Activated T-cell treated with anti-CD3 and anti-CD28 coated beads, Interleukin-2, amount 50 U/mL, for 72 hours (primary cell): ENCODE measurements around the gene PAX7. TPM values are rescaled to one million over a fixed set of nuclear protein-coding genes. Genes with fewer than 3 reads are reported as not detected.
"Not testable (repeated sequence)": the region's sequence is repeated elsewhere in the genome, so short reads cannot be mapped to it uniquely, and the experiment has no call there.

Experiments
- ATAC-seq, 2 donors: fragments of 150-1000 bp; cut with Tn5 transposase; replicated peaks in 1 of 2; 2 replicates each; pipeline ENCODE4 v1.10.0; 2021; ENCODE audit warnings: moderate library complexity in 2 of 2, mild to moderate bottlenecking in 1 of 2
- DNase-seq, 2 donors: peaks; one replicate each; pipeline ENCODE4 v3.0.0; 2021 to 2022; ENCODE audit warnings: mixed read lengths in 1 of 2
- H3K27ac Mint-ChIP-seq: one replicate; pipeline ENCODE4 v1.8.0; 2022; ENCODE audit warnings: mild to moderate bottlenecking, moderate library complexity, mixed read lengths
- H3K27me3 Mint-ChIP-seq: one replicate; pipeline ENCODE4 v1.8.0; 2022; ENCODE audit warnings: low read depth, mixed read lengths
- H3K36me3 Mint-ChIP-seq, 2 donors: one replicate each; pipeline ENCODE4 v1.8.0; 2022; ENCODE audit warnings: mixed read lengths in 2 of 2, mild to moderate bottlenecking in 1 of 2; ENCODE audit not compliant: insufficient read depth in 2 of 2
- H3K4me1 Mint-ChIP-seq: one replicate; pipeline ENCODE4 v1.8.0; 2022; ENCODE audit warnings: low read depth, mixed read lengths
- H3K4me3 Mint-ChIP-seq, 2 donors: one replicate each; pipeline ENCODE4 v1.8.0; 2022; ENCODE audit warnings: mild to moderate bottlenecking in 2 of 2, mixed read lengths in 2 of 2, moderate library complexity in 2 of 2
- H3K9me3 Mint-ChIP-seq, 2 donors: one replicate each; pipeline ENCODE4 v1.8.0; 2022; ENCODE audit warnings: mixed read lengths in 2 of 2
- total RNA-seq, 2 donors: library from RNA; stranded (reverse); gene quantifications; one replicate each; pipeline ENCODE4 v1.2.3, GENCODE V29; 2022

Gene PAX7
- total RNA-seq, 2 donors from 2014 or later = not detected

GRCh38 chr1:18731591-18732235 is 101.1 kb downstream of the PAX7 start:
- ATAC-seq (no peak), DNase-seq (no peak)
- H3K27ac Mint-ChIP-seq = no peak overlapping the region
- no peaks in the 10 kb centered on the region for H3K36me3 Mint-ChIP-seq
- peaks cover 53% of the 10 kb centered on the region for H3K27me3 Mint-ChIP-seq
- H3K9me3 Mint-ChIP-seq = no peaks in the 10 kb centered on the region
- H3K4me3 Mint-ChIP-seq = no peak overlapping the region
- H3K4me1 Mint-ChIP-seq = no peaks in the 10 kb centered on the region

GRCh38 chr1:18732686-18733085 is 102.0 kb downstream of the PAX7 start:
- peaks cover 48% of the 10 kb centered on the region for H3K27me3 Mint-ChIP-seq
- no peaks in the 10 kb centered on the region for H3K9me3 Mint-ChIP-seq
- H3K27ac Mint-ChIP-seq = no peak overlapping the region
- H3K4me1 Mint-ChIP-seq = no peaks in the 10 kb centered on the region
- DNase-seq = no peak
- ATAC-seq = no peak
- no peaks in the 10 kb centered on the region for H3K36me3 Mint-ChIP-seq
- H3K4me3 Mint-ChIP-seq = no peak overlapping the region

GRCh38 chr1:18734001-18734400 is 103.4 kb downstream of the PAX7 start:
- no peak for ATAC-seq
- Mint-ChIP-seq H3K9me3 (no peaks in the 10 kb centered on the region), H3K4me1 (no peaks in the 10 kb centered on the region), H3K4me3 (no peak overlapping the region), H3K27me3 (peaks cover 46% of the 10 kb centered on the region), H3K36me3 (no peaks in the 10 kb centered on the region), H3K27ac (no peak overlapping the region)
- DNase-seq = no peak

GRCh38 chr1:18734461-18735223 is 104.0 kb downstream of the PAX7 start:
- no peak overlapping the region for H3K4me3 Mint-ChIP-seq
- no peaks in the 10 kb centered on the region for H3K36me3 Mint-ChIP-seq
- no peak overlapping the region for H3K27ac Mint-ChIP-seq
- ATAC-seq (no peak), DNase-seq (no peak)
- no peaks in the 10 kb centered on the region for H3K9me3 Mint-ChIP-seq
- H3K27me3 Mint-ChIP-seq = peaks cover 41% of the 10 kb centered on the region
- no peaks in the 10 kb centered on the region for H3K4me1 Mint-ChIP-seq

GRCh38 chr1:18735224-18735997 is 104.8 kb downstream of the PAX7 start:
- H3K27me3 Mint-ChIP-seq = peaks cover 39% of the 10 kb centered on the region
- DNase-seq = no peak
- H3K36me3 Mint-ChIP-seq = no peaks in the 10 kb centered on the region
- no peak overlapping the region for H3K4me3 Mint-ChIP-seq
- H3K4me1 Mint-ChIP-seq = no peaks in the 10 kb centered on the region
- H3K9me3 Mint-ChIP-seq = no peaks in the 10 kb centered on the region
- ATAC-seq = no peak
- H3K27ac Mint-ChIP-seq = no peak overlapping the region

- peaks cover 42% of the 10 kb centered on the region for H3K27me3 Mint-ChIP-seq
- DNase-seq (no peak), ATAC-seq (no peak)
- H3K9me3 Mint-ChIP-seq = no peaks in the 10 kb centered on the region
- no peaks in the 10 kb centered on the region for H3K4me1 Mint-ChIP-seq
- no peaks in the 10 kb centered on the region for H3K36me3 Mint-ChIP-seq
- H3K4me3 Mint-ChIP-seq = no peak overlapping the region
- no peak overlapping the region for H3K27ac Mint-ChIP-seq
Observed at GRCh38 chr1:18736958-18737357, 106.3 kb downstream of the PAX7 start.

GRCh38 chr1:18738126-18738525 is 107.5 kb downstream of the PAX7 start:
- Mint-ChIP-seq H3K4me1 (no peaks in the 10 kb centered on the region), H3K9me3 (no peaks in the 10 kb centered on the region), H3K4me3 (no peak overlapping the region), H3K27ac (no peak overlapping the region), H3K36me3 (no peaks in the 10 kb centered on the region), H3K27me3 (peaks cover 34% of the 10 kb centered on the region)
- ATAC-seq (no peak), DNase-seq (no peak)

GRCh38 chr1:18738617-18739016 is 108.0 kb downstream of the PAX7 start:
- Mint-ChIP-seq H3K9me3 (no peaks in the 10 kb centered on the region), H3K4me1 (no peaks in the 10 kb centered on the region), H3K4me3 (no peak overlapping the region), H3K27me3 (peaks cover 29% of the 10 kb centered on the region), H3K36me3 (no peaks in the 10 kb centered on the region), H3K27ac (no peak overlapping the region)
- DNase-seq (no peak), ATAC-seq (no peak)

GRCh38 chr1:18739408-18739807 is 108.8 kb downstream of the PAX7 start:
- Mint-ChIP-seq H3K27ac (no peak overlapping the region), H3K4me1 (no peaks in the 10 kb centered on the region), H3K27me3 (peaks cover 25% of the 10 kb centered on the region), H3K4me3 (no peak overlapping the region), H3K36me3 (no peaks in the 10 kb centered on the region), H3K9me3 (peaks cover 0 to 3% of the 10 kb centered on the region in 2 donors)
- no peak for ATAC-seq
- DNase-seq = no peak

- no peaks in the 10 kb centered on the region for H3K36me3 Mint-ChIP-seq
- peaks cover 20% of the 10 kb centered on the region for H3K27me3 Mint-ChIP-seq
- no peaks in the 10 kb centered on the region for H3K4me1 Mint-ChIP-seq
- no peak overlapping the region for H3K27ac Mint-ChIP-seq
- H3K4me3 Mint-ChIP-seq = no peak overlapping the region
- H3K9me3 Mint-ChIP-seq = peaks cover 0 to 3% of the 10 kb centered on the region in 2 donors
- no peak for DNase-seq
- ATAC-seq = no peak
Observed at GRCh38 chr1:18739897-18740296, 109.3 kb downstream of the PAX7 start.

GRCh38 chr1:18740617-18741016 is 110.0 kb downstream of the PAX7 start:
- peaks cover 0 to 3% of the 10 kb centered on the region in 2 donors for H3K9me3 Mint-ChIP-seq
- DNase-seq (no peak), ATAC-seq (no peak)
- no peak overlapping the region for H3K27ac Mint-ChIP-seq
- no peaks in the 10 kb centered on the region for H3K36me3 Mint-ChIP-seq
- H3K4me3 Mint-ChIP-seq = no peak overlapping the region
- peaks cover 18% of the 10 kb centered on the region for H3K27me3 Mint-ChIP-seq
- H3K4me1 Mint-ChIP-seq = no peaks in the 10 kb centered on the region

GRCh38 chr1:18743233-18743632 is 112.6 kb downstream of the PAX7 start:
- Mint-ChIP-seq H3K4me1 (no peaks in the 10 kb centered on the region), H3K27me3 (peaks cover 28% of the 10 kb centered on the region), H3K4me3 (no peak overlapping the region), H3K36me3 (no peaks in the 10 kb centered on the region), H3K27ac (no peak overlapping the region), H3K9me3 (peaks cover 0 to 3% of the 10 kb centered on the region in 2 donors)
- ATAC-seq = no peak
- no peak for DNase-seq

- ATAC-seq, H3K4me3 Mint-ChIP-seq, DNase-seq, H3K36me3 Mint-ChIP-seq, H3K4me1 Mint-ChIP-seq, H3K9me3 Mint-ChIP-seq, H3K27ac Mint-ChIP-seq: not testable (repeated sequence)
- H3K27me3 Mint-ChIP-seq = peaks cover 31% of the 10 kb centered on the region
Observed at GRCh38 chr1:18744381-18744780, 113.7 kb downstream of the PAX7 start.
